ENCODE measurements around the gene HAUS5.

HAUS5 gene

DNA sequence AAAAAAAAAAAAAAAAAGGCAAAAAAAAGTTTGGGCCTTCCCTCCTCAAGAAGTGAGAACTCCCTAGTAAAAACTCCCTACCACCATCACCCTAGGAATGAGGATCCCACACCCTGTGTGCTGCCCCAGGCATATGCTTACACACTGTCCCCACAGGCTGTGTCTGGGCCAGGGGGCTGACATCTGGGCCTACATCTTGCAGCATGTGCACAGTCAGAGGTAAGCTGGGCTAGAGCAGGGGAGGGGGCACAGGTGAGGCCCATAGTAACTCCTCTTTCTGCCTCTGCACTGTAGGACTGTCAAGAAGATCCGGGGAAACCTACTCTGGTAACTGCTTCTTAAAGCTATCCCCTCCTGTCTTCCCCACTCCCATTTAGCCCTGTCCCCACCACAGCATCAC is 1.0 kb downstream of the HAUS5 start:
- Mint-ChIP-seq H3K4me1 (peaks cover 5% of the 10 kb centered on the region), H3K9me3 (no peaks in the 10 kb centered on the region), H3K36me3 (ENCODE audit: low read depth) (peaks cover 5% of the 10 kb centered on the region), H3K27me3 (ENCODE audit: low read depth) (peaks cover 4% of the 10 kb centered on the region), H3K27ac (no peak overlapping the region), H3K4me3 (peak overlapping the region; percentile 94 to 97 (median 95))
- TF ChIP-seq, protein P1, sequence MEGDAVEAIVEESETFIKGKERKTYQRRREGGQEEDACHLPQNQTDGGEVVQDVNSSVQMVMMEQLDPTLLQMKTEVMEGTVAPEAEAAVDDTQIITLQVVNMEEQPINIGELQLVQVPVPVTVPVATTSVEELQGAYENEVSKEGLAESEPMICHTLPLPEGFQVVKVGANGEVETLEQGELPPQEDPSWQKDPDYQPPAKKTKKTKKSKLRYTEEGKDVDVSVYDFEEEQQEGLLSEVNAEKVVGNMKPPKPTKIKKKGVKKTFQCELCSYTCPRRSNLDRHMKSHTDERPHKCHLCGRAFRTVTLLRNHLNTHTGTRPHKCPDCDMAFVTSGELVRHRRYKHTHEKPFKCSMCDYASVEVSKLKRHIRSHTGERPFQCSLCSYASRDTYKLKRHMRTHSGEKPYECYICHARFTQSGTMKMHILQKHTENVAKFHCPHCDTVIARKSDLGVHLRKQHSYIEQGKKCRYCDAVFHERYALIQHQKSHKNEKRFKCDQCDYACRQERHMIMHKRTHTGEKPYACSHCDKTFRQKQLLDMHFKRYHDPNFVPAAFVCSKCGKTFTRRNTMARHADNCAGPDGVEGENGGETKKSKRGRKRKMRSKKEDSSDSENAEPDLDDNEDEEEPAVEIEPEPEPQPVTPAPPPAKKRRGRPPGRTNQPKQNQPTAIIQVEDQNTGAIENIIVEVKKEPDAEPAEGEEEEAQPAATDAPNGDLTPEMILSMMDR (IDR thresholded peaks at IDR 0.05; ENCODE audit: unreplicated experiment in 3 of 3) = no peak

DNA sequence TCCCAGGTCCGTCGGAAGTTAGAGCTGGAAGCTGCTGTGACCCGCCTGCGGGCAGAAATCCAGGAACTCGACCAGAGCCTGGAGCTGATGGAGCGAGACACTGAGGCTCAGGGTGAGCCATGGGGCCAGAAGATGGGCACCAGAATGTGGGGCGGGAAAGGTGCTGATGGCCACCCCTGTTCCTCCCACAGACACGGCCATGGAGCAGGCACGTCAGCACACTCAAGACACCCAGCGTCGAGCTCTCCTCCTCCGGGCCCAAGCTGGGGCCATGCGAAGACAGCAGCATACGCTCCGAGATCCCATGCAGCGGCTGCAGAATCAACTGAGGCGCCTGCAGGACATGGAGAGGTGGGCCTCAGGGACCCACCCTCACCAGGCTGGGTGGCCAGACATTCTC is 2.5 kb downstream of the HAUS5 start:
- TF ChIP-seq, protein P1 (IDR thresholded peaks at IDR 0.05; ENCODE audit: unreplicated experiment in 3 of 3) = no peak
- Mint-ChIP-seq H3K36me3 (ENCODE audit: low read depth) (peaks cover 5% of the 10 kb centered on the region), H3K4me3 (peak overlapping the region; percentile 25 to 43 (median 37)), H3K4me1 (peaks cover 5% of the 10 kb centered on the region), H3K9me3 (no peaks in the 10 kb centered on the region), H3K27me3 (ENCODE audit: low read depth) (no peaks in the 10 kb centered on the region), H3K27ac (no peak overlapping the region)

GRCh38 chr19:35618857-35619256 is 6.3 kb downstream of the HAUS5 start:
- Mint-ChIP-seq H3K4me3 (peak overlapping the region in 1 of 3 experiments; percentile 32), H3K36me3 (ENCODE audit: low read depth) (peaks cover 9% of the 10 kb centered on the region), H3K4me1 (no peaks in the 10 kb centered on the region), H3K9me3 (no peaks in the 10 kb centered on the region), H3K27ac (no peak overlapping the region), H3K27me3 (ENCODE audit: low read depth) (no peaks in the 10 kb centered on the region)
- TF ChIP-seq, protein P1 (IDR thresholded peaks at IDR 0.05; ENCODE audit: unreplicated experiment in 3 of 3) = no peak

DNA sequence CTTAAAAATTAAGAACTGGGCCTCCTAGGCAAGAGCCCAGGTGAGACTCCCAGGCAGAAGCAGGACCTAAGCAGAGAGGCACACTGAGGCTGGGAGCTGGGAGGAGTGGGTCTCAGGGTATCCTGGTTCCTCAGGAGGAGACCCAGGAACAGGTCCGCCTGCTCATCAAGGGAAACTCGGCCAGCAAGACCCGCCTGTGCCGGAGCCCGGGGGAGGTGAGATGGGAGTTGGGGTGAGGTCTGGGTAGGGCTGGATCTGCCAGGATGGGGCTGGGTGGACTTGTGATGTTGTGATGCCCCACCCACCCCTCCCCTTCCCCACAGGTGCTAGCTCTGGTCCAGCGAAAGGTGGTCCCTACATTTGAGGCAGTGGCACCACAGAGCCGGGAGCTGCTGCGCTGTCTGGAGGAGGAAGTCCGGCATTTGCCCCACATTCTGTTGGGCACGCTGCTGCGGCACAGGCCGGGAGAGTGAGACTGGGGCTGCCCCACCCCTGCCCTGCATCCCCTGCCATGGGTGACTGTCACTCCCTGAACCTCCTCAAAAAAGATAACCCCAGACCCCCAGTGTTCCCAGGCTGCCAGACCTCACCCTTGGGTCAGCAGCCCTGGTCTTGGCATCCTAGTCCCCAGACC is 6.9 kb downstream of the HAUS5 start:
- Mint-ChIP-seq H3K27ac (no peak overlapping the region), H3K4me1 (no peaks in the 10 kb centered on the region), H3K4me3 (no peak overlapping the region), H3K9me3 (no peaks in the 10 kb centered on the region), H3K36me3 (ENCODE audit: low read depth) (peaks cover 9% of the 10 kb centered on the region), H3K27me3 (ENCODE audit: low read depth) (no peaks in the 10 kb centered on the region)
- TF ChIP-seq, protein P1 (IDR thresholded peaks at IDR 0.05; ENCODE audit: unreplicated experiment in 3 of 3) = no peak

- Mint-ChIP-seq H3K27me3 (ENCODE audit: low read depth) (no peaks in the 10 kb centered on the region), H3K36me3 (ENCODE audit: low read depth) (peaks cover 9% of the 10 kb centered on the region), H3K27ac (no peak overlapping the region), H3K4me1 (no peaks in the 10 kb centered on the region), H3K9me3 (no peaks in the 10 kb centered on the region), H3K4me3 (no peak overlapping the region)
- TF ChIP-seq, protein P1 (IDR thresholded peaks at IDR 0.05; ENCODE audit: unreplicated experiment in 3 of 3) = no peak
Observed at GRCh38 chr19:35620001-35620400, 7.5 kb downstream of the HAUS5 start.

DNA sequence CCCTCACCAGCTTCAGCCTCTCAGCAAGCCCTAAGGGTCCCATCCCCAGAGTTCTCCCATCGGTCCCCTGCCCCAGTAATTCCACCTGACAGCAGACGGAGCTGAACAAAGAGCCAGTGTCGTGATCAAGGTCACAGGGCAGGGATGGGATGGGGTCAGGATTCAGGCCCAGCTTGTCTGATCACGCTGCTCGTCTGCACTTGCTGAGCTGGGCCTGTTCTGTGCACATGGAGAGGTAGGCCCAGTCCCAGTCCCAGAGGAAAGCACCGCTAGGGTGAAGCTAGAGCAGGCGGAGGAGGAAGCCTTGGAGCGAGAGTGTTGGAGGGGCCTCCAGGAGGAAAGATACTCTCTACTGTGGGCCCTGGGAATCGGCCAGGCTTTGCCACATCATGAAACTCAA is 9.2 kb downstream of the HAUS5 start:
- Mint-ChIP-seq H3K4me1 (no peaks in the 10 kb centered on the region), H3K9me3 (no peaks in the 10 kb centered on the region), H3K27ac (no peak overlapping the region), H3K36me3 (ENCODE audit: low read depth) (peaks cover 3% of the 10 kb centered on the region), H3K27me3 (ENCODE audit: low read depth) (no peaks in the 10 kb centered on the region), H3K4me3 (no peak overlapping the region)
- TF ChIP-seq, protein P1 (IDR thresholded peaks at IDR 0.05; ENCODE audit: unreplicated experiment in 3 of 3) = no peak

Measured in nephron (organoid).